Ovary (tissue), 3 donors: ENCODE measurements around the gene SH3GLB2.

Source experiments
- CTCF ChIP-seq, 3 donors: fragments of 450-650 bp in 2 of 3; fragments of 200-600 bp in 1 of 3; IDR thresholded peaks; one replicate each; pipeline versions ENCODE4 v1.5.1 to v1.8.0; 2016 to 2022; ENCODE audit warnings: antibody characterized with exemption in 3 of 3, mild to moderate bottlenecking in 1 of 3
- POLR2A ChIP-seq: fragments of 450-650 bp; IDR thresholded peaks from one replicate; pipeline ENCODE4 v1.6.1; 2017; ENCODE audit warnings: antibody characterized with exemption, mild to moderate bottlenecking, moderate library complexity
- donor health status: DM: no; HTN: no; CAD: no.

DNA sequence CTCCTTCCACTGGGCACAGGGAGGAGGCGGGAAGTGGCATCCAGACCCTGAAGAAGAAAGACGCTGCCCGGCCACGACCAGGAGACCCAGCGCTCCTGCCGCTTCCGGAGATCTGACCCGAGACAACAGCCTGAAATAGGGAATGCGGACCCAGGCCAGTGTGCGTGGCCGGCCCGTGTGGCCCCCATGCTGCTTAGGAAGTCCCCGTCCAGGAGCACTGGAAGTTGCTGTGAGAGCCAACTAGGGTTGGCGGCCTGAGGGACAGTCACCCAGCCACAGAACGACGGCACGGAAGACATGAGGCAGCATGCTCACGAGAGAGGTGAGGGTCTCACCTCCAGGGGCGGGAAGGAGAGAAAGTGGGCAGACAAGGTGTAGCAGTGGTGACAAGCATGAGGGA lies 17.0 kb downstream of the SH3GLB2 start:
- no peak for TF ChIP-seq CTCF (IDR thresholded peaks at IDR 0.05)
- TF ChIP-seq POLR2A, result no peak
